DOHH2 (cell line): ENCODE results near the gene DZANK1.

Experiments used
- CTCF ChIP-seq: fragments of 200-600 bp; sonication (generic); IDR thresholded peaks from one replicate; pipeline ENCODE4 v1.5.1; 2014; ENCODE audit warnings: antibody characterized with exemption, mild to moderate bottlenecking, low read depth, low read length; ENCODE audit not compliant: poor library complexity, severe bottlenecking
- EZH2phosphoT487 ChIP-seq: fragments of 200-600 bp; sonication (generic); IDR thresholded peaks from 2 replicates; pipeline ENCODE4 v1.6.1; 2017; ENCODE audit warnings: borderline replicate concordance, mild to moderate bottlenecking, antibody characterized with exemption, low read length, moderate library complexity, mixed read lengths

DNA sequence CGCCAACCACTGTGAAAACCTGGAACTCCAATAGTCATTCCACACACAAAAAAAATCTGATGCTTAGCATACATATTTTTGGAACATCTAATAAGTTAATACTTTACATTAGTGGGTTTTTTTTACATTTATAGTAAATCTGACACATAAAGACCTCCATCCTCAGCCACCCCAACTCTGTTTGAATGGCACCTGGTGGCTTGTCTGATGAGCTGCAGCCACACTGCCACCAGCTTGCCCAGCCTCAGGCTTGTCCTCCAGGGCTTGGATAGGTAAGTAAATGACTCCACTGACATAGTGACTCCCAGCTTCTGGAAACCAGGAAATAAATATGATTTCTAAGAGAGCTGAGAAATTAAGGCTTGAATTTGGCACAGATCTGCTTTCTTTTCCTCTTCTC, 107.0 kb downstream of the DZANK1 start:
- TF ChIP-seq CTCF (no peak), EZH2phosphoT487 (no peak)
